HG03354 (cell line): ENCODE results near the gene DISC1.

Source experiments
- ATAC-seq: cut with Tn5 transposase; IDR thresholded peaks from one replicate; pipeline ENCODE4 v1.9.1; 2021; ENCODE audit warnings: mild to moderate bottlenecking; ENCODE audit not compliant: unreplicated experiment, poor library complexity, severe bottlenecking

DISC1 gene

GRCh38 chr1:231991231-231991630 lies 364.6 kb downstream of the DISC1 start:
- no peak for ATAC-seq

- ATAC-seq, result no peak
Observed at GRCh38 chr1:231993968-231994455, 367.4 kb downstream of the DISC1 start.

- ATAC-seq, result no peak
Observed at GRCh38 chr1:231998791-231999190, 372.2 kb downstream of the DISC1 start.

GRCh38 chr1:232005300-232005699 lies 378.7 kb downstream of the DISC1 start:
- ATAC-seq, result no peak

GRCh38 chr1:232009741-232010140 lies 383.2 kb downstream of the DISC1 start:
- no peak for ATAC-seq

GRCh38 chr1:232011961-232012360 lies 385.4 kb downstream of the DISC1 start:
- ATAC-seq, result no peak

- no peak for ATAC-seq
Observed at GRCh38 chr1:232012773-232013386, 386.3 kb downstream of the DISC1 start.

GRCh38 chr1:232014941-232015340 lies 388.4 kb downstream of the DISC1 start:
- no peak for ATAC-seq

- ATAC-seq, result no peak
Observed at GRCh38 chr1:232016616-232017015, 390.0 kb downstream of the DISC1 start.

- ATAC-seq, result no peak
Observed at GRCh38 chr1:232017057-232017456, 390.5 kb downstream of the DISC1 start.

- ATAC-seq, result no peak
Observed at GRCh38 chr1:232017759-232018158, 391.2 kb downstream of the DISC1 start.

- no peak for ATAC-seq
Observed at GRCh38 chr1:232018231-232019025, 391.8 kb downstream of the DISC1 start.

- ATAC-seq, result no peak
Observed at GRCh38 chr1:232019026-232019340, 392.4 kb downstream of the DISC1 start.

- no peak for ATAC-seq
Observed at GRCh38 chr1:232020352-232020751, 393.8 kb downstream of the DISC1 start.

- no peak for ATAC-seq
Observed at GRCh38 chr1:232029315-232029714, 402.7 kb downstream of the DISC1 start.

GRCh38 chr1:232031156-232031555 lies 404.6 kb downstream of the DISC1 start:
- ATAC-seq, result no peak

GRCh38 chr1:232033285-232033684 lies 406.7 kb downstream of the DISC1 start:
- no peak for ATAC-seq

GRCh38 chr1:232034556-232034955 lies 408.0 kb downstream of the DISC1 start:
- no peak for ATAC-seq

GRCh38 chr1:232036181-232036933 lies 409.8 kb downstream of the DISC1 start:
- no peak for ATAC-seq

- ATAC-seq, result no peak
Observed at GRCh38 chr1:232037774-232038388, 411.3 kb downstream of the DISC1 start.
